ENCODE results near the gene STPG3.

- no peak for TF ChIP-seq POLR2A (IDR thresholded peaks at IDR 0.05)
- TF ChIP-seq CTCF (IDR thresholded peaks at IDR 0.05), result no peak
These were observed 34.7 kb upstream of the STPG3 start for GRCh38 chr9:137216188-137216965.
